DMS153 treated with DMSO at 0.1 percent for 48 hours (cell line): Measurements from ENCODE around the gene SECISBP2.
"Not testable (repeated sequence)": the region's sequence is repeated elsewhere in the genome, so short reads cannot be mapped to it uniquely, and the experiment has no call there.

Experiments used
- DNase-seq: peaks from one replicate; lab custom pipeline; 2025; ENCODE audit not compliant: unreplicated experiment; lab: John Stamatoyannopoulos, UW

SECISBP2 gene

DNA sequence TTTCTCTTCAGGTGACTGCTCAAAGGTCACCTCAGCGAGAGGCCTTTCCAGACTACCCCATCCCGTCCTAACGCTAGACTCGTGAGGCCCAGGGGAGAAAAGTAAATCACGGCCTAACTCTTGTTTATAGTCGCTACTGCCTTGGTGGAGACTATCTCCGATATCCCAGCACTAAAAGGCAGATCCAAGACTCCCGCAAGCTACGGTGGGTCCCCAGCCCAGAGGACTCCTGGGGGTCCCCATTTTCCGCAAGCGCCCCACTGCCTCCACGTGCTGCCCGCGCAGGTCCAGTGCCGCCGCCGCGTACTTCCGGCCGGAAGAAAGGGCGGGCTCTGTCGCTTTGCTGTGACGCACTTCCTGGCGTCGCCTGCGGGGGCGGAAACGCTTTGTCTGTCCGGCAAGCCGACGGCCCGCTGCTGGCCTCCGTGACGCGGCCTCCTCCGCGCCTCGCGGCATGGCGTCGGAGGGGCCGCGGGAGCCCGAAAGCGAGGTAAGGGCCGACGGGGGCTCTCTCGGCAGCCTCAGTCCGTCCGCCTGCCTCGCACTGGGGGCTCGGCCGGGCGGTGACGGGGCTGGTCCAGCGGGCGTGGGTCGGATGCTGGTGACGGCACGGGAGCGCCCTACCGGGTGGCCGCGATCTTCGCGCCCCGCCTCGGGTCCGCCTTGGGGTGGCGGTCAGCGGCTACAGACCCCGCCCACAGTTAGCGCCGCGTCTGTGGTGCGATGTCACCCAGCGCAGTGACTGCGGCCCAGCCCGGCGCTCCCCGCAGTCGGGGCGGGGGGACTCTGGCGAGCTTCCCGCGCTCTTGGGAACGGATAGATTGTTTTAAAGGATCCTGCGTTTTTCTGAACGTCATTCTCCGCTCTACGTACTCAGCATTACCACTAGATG lies at the start of gene SECISBP2:
TSS of gene SECISBP2 (plus strand) at position 378 of the 892 bp plus-strand sequence. CDS start at position 455, 77 bp downstream.
- DNase-seq: peak; percentile 90

DNA sequence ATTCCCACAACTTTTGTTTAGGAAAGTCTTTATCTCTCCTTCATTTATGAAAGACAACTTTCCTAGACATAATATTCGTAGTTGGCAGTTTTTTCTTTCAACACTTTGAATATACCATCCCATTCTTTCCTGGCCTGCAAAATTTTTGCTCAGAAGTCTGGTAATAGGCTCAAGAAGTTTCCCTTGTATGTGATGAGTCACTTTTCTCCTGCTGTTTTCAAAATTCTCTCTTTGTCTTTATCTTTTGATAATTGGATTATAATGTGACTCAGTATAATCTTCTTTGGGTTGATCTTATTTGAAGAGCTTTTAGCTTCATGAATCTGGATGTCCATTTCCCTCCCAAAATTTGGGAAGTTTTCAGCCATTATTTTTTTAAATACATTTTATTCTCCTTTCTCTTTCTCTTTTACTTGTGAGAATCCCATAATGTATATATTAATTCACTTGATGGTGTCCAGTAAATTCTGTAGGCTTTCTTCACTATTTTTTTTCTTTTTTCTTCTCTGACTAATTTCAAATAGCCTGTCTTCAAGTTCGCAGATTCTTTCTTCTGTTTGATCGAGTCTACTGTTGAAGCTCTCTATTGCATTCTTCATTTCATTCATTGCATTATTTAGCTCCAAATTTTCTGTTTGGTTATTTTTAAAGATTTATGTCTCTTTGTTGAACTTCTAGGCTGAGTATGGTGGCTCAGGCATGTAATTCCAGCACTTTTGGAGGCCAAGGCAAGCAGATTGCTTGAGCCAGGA lies 44.6 kb upstream of the SECISBP2 start:
- no peak for DNase-seq

- DNase-seq: no peak
Observed at GRCh38 chr9:89274838-89275237, 43.5 kb upstream of the SECISBP2 start.

GRCh38 chr9:89276040-89276439 lies 42.3 kb upstream of the SECISBP2 start:
- DNase-seq: not testable (repeated sequence)

DNA sequence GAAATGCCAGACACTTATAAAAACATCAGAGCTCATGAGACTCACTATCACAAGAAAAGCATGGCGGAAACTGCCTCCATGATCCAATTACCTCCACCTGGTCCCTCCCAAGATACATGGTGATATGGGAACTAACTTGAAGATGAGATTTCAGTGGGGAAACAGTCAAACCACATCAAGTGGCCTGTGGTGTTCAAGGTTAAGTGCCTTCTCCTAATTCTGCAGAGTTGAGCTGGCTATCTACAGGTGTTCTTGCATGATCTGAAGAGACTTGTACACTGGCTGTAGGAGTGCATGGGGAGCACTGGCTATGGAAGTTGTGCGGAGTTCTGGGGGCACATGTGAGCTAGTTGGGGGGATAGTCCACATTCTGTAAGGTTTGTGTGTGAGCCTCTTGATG lies 41.3 kb upstream of the SECISBP2 start:
- no peak for DNase-seq

- DNase-seq: no peak
Observed at GRCh38 chr9:89277454-89277853, 40.8 kb upstream of the SECISBP2 start.

GRCh38 chr9:89278551-89278950 lies 39.7 kb upstream of the SECISBP2 start:
- no peak for DNase-seq

DNA sequence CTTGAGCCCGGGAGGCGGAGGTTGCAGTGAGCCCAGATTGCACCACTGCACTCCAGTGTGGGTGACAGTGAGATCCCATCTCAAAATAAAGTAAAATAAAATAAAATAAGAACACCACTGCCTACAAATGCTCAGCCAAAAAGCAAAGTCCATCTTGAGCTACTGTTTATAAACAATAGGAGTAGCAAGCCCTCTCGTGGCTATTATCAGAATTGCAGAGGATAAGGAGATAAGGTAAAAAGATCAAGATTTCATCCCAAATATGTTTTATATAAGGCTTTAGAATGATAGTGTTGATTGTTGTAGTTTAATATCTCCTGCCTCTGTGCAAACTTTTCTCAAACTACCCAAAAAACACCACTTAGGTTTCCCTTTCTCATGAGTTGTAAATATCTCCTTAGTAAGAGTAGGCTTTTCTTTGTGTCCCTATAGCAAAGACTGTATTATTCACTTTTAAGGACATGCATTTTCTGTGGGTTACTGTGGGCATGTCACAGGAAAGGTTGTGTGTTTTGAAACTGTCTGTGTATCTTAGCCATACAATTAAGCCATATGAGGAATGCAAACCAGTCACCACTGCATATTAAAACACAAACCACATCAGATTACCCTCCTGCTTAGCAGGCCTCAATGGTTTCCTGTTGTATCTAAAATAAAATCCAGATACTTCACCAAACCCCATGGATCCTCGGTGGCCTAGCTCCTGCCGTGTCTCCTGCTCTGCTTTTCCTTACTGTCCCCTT lies 39.1 kb upstream of the SECISBP2 start:
- DNase-seq: peak; percentile 6

GRCh38 chr9:89281106-89281505 lies 37.2 kb upstream of the SECISBP2 start:
- no peak for DNase-seq

DNA sequence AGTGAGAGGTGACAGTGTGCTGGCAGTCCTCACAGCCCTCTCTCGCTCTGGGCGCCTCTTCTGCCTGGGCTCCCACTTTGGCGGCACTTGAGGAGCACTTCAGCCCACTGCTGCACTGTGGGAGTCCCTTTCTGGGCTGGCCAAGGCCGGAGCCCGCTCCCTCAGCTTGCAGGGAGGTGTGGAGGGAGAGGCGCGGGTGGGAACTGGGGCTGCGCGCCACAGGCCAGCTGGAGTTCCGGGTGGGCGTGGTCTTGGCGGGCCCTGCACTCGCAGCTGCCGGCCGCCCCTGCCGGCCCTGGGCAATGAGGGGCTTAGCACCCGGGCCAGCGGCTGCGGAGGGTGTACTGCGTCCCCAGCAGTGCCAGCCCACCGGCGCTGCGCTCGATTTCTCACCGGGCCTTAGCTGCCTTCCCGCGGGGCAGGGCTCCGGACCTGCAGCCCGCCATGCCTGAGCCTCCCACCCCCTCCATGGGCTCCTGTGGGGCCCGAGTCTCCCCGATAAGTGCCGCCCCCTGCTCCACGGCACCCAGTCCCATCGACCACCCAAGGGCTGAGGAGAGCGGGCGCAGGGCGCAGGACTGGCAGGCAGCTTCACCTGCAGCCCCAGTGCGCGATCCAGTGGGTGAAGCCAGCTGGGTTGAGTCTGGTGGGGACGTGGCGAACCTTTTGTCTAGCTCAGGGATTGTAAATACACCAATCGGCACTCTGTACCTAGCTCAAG lies 35.9 kb upstream of the SECISBP2 start:
- DNase-seq: not testable (repeated sequence)

DNA sequence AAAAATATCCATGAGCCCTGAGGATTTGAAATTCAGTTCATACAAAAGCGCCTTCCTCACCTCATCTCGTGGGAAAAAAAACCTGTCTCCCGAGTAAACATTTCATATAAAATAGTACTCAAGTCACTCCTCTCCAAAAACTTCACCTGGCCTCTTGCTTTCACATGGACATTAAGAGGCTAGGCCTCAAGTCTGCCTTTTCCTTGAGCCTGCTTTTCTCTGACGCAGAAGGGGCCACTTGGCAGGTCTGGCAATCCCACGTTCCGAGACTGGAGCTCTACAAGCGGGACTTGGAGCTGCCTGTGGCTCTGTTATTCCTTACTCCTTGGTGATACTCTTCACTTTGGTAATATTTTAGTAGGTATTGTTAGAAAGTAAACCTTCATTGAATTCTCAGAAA lies 34.2 kb upstream of the SECISBP2 start:
- DNase-seq: no peak

- no peak for DNase-seq
Observed at GRCh38 chr9:89291741-89292140, 26.6 kb upstream of the SECISBP2 start.

DNA sequence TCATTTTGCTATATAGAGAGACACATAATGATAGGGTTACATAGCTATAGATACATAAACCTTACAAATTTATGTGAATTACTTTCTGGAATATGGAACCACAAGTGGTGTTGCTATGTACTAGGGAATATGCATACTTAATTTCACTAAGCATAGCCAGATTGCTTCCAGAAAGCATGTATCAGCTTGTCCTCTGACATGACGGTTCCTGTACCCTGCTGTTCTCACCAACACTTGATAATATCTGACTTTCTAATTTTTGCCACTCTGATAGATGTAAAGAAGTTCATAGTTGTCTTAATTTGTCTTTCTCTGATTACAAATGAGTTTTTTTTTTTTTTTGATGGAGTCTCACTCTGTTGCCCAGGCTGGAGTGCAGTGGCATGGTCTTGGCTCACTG lies 25.3 kb upstream of the SECISBP2 start:
- DNase-seq: no peak

GRCh38 chr9:89295400-89295799 lies 22.9 kb upstream of the SECISBP2 start:
- DNase-seq: no peak

GRCh38 chr9:89301996-89302395 lies 16.3 kb upstream of the SECISBP2 start:
- not testable (repeated sequence) for DNase-seq

GRCh38 chr9:89304020-89304833 lies 14.1 kb upstream of the SECISBP2 start:
- DNase-seq: no peak

GRCh38 chr9:89304834-89305188 lies 13.5 kb upstream of the SECISBP2 start:
- DNase-seq: no peak

DNA sequence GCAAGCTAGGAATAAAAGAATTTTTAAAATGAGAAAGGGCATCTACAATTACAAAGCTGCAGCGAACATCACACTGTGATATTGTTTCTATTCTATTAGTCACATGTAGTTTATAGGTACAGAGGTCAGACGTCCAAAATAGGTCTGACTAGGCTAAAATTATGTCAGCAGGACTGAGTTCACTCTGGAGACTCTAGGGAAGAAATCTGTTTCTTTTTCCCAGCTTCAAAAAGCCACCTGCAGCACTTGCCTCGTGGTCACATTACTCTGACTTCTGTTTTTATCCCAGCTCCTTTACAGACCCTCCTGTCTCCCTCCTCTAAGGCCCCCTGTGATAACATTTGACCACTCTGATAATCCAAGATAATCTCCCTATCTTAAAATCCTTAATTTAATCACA lies 12.4 kb upstream of the SECISBP2 start:
- DNase-seq: no peak

GRCh38 chr9:89309166-89309565 lies 9.1 kb upstream of the SECISBP2 start:
- DNase-seq: no peak
